Peyer's patch (tissue), 4 donors: ENCODE results near the gene PAX2. TPM values are rescaled to one million over a fixed set of nuclear protein-coding genes. Genes with fewer than 3 reads are reported as not detected.

ENCODE experiments used
- DNase-seq, 3 donors: peaks; one replicate each; pipeline ENCODE4 v3.0.0-alpha.2; 2017 to 2019
- H3K27ac ChIP-seq, 4 donors: fragments of 200-600 bp; sonication (generic); one replicate each; pipeline ENCODE4 v1.5.1; 2016 to 2019
- H3K27me3 ChIP-seq, 2 donors: fragments of 200-600 bp; sonication (generic); one replicate each; pipeline ENCODE4 v1.5.1; 2019
- H3K36me3 ChIP-seq, 3 donors: fragments of 200-600 bp; sonication (generic); one replicate each; pipeline ENCODE4 v1.5.1; 2016 to 2019
- H3K4me1 ChIP-seq, 4 donors: fragments of 200-600 bp; sonication (generic); one replicate each; pipeline ENCODE4 v1.5.1; 2016 to 2019
- H3K4me3 ChIP-seq, 4 donors: fragments of 200-600 bp; sonication (generic); 1 replicate in 3 of 4; 2 replicates in 1 of 4; pipeline ENCODE4 v1.5.1; 2016 to 2019; ENCODE audit warnings: mild to moderate bottlenecking in 1 of 4
- H3K9me3 ChIP-seq, 4 donors: fragments of 200-600 bp; sonication (generic); one replicate each; pipeline ENCODE4 v1.5.1; 2016 to 2019; ENCODE audit warnings: mild to moderate bottlenecking in 1 of 4
- CTCF ChIP-seq, 6 experiments: fragments of 450-650 bp in 4 of 6; fragments of 200-600 bp in 2 of 6; sonication (generic) in 1 of 6; IDR thresholded peaks; one replicate each; pipeline ENCODE4 v1.5.1; 2017 to 2019; ENCODE audit warnings: antibody characterized with exemption in 6 of 6, mild to moderate bottlenecking in 3 of 6, moderate library complexity in 1 of 6
- POLR2A ChIP-seq, 2 donors: fragments of 450-650 bp; IDR thresholded peaks; one replicate each; pipeline ENCODE4 v1.5.1; 2017; ENCODE audit warnings: antibody characterized with exemption in 2 of 2, mild to moderate bottlenecking in 2 of 2, moderate library complexity in 2 of 2
- total RNA-seq, 4 donors: library from RNA; depleted of rRNA; stranded (reverse); fragments of >200 nt; gene quantifications; one replicate each; pipeline ENCODE4 v1.1.0, GENCODE V29; 2016

Gene PAX2
- total RNA-seq, 4 donors from 2014 or later: not detected

- no peaks in the 10 kb centered on the region for H3K4me1 ChIP-seq
- no peak overlapping the region for H3K27ac ChIP-seq
- H3K4me3 ChIP-seq: no peak overlapping the region
- H3K9me3 ChIP-seq: no peaks in the 10 kb centered on the region
- no peak for DNase-seq
- H3K27me3 ChIP-seq: no peaks in the 10 kb centered on the region
- no peaks in the 10 kb centered on the region for H3K36me3 ChIP-seq
- TF ChIP-seq CTCF (IDR thresholded peaks at IDR 0.05): no peak
- TF ChIP-seq POLR2A (IDR thresholded peaks at IDR 0.05): no peak
Measured at GRCh38 chr10:100780324-100780723, 34.9 kb downstream of the PAX2 start.

GRCh38 chr10:100781145-100781665 lies 35.8 kb downstream of the PAX2 start:
- H3K4me1 ChIP-seq: no peaks in the 10 kb centered on the region
- no peaks in the 10 kb centered on the region for H3K27me3 ChIP-seq
- DNase-seq: no peak
- H3K27ac ChIP-seq: no peak overlapping the region
- no peak for TF ChIP-seq CTCF (IDR thresholded peaks at IDR 0.05)
- no peak for TF ChIP-seq POLR2A (IDR thresholded peaks at IDR 0.05)
- H3K9me3 ChIP-seq: no peaks in the 10 kb centered on the region
- no peak overlapping the region for H3K4me3 ChIP-seq
- no peaks in the 10 kb centered on the region for H3K36me3 ChIP-seq

GRCh38 chr10:100782461-100783244 lies 37.3 kb downstream of the PAX2 start:
- no peak for TF ChIP-seq POLR2A (IDR thresholded peaks at IDR 0.05)
- TF ChIP-seq CTCF (IDR thresholded peaks at IDR 0.05): no peak
- Histone ChIP-seq H3K27ac (no peak overlapping the region), H3K36me3 (no peaks in the 10 kb centered on the region), H3K27me3 (no peaks in the 10 kb centered on the region), H3K4me3 (no peak overlapping the region), H3K4me1 (no peaks in the 10 kb centered on the region), H3K9me3 (no peaks in the 10 kb centered on the region)
- DNase-seq: no peak

GRCh38 chr10:100784126-100784525 lies 38.7 kb downstream of the PAX2 start:
- H3K27me3 ChIP-seq: no peaks in the 10 kb centered on the region
- H3K9me3 ChIP-seq: no peaks in the 10 kb centered on the region

GRCh38 chr10:100786591-100786990 lies 41.2 kb downstream of the PAX2 start:
- DNase-seq: no peak
- no peak overlapping the region for H3K27ac ChIP-seq
- no peaks in the 10 kb centered on the region for H3K27me3 ChIP-seq
- no peak for TF ChIP-seq CTCF (IDR thresholded peaks at IDR 0.05)
- TF ChIP-seq POLR2A (IDR thresholded peaks at IDR 0.05): no peak
- H3K4me3 ChIP-seq: no peak overlapping the region
- H3K9me3 ChIP-seq: no peaks in the 10 kb centered on the region
- H3K36me3 ChIP-seq: no peaks in the 10 kb centered on the region
- no peaks in the 10 kb centered on the region for H3K4me1 ChIP-seq

More at GRCh38 chr10:100784126-100784525, 38.7 kb downstream of the PAX2 start:
- Histone ChIP-seq H3K36me3 (no peaks in the 10 kb centered on the region), H3K27ac (no peak overlapping the region), H3K4me1 (no peaks in the 10 kb centered on the region), H3K4me3 (no peak overlapping the region)
- no peak for DNase-seq
- no peak for TF ChIP-seq POLR2A (IDR thresholded peaks at IDR 0.05)
- TF ChIP-seq CTCF (IDR thresholded peaks at IDR 0.05): no peak
